Spleen (tissue), 7 donors: ENCODE measurements around the gene PDZD8.

ENCODE experiments used
- POLR2AphosphoS5 ChIP-seq, 3 donors: sonication (generic); formaldehyde crosslinking; IDR thresholded peaks; one replicate each; pipeline ENCODE4 v1.5.1; 2017; ENCODE audit warnings: antibody characterized with exemption in 3 of 3
- TF ChIP-seq, protein P1 (sequence below), 11 experiments: fragments of 200-600 bp in 7 of 11; fragments of 450-650 bp in 4 of 11; sonication (generic) in 4 of 11; IDR thresholded peaks in 8 of 11; conservative IDR thresholded peaks in 3 of 11; 1 replicate in 7 of 11; 2 replicates in 4 of 11; pipeline versions ENCODE4 v1.4.0 to v1.8.0; 2016 to 2021; ENCODE audit warnings: antibody characterized with exemption in 11 of 11, inconsistent platforms in 4 of 11, mild to moderate bottlenecking in 1 of 11
- donor health status: DM: no; HTN: no; CAD: no; lungs with moderate emphysema.
- donor health status: DM: no; HTN: no; CAD: no.
- donor health status: DM: no; HTN: no; CAD: no.

DNA sequence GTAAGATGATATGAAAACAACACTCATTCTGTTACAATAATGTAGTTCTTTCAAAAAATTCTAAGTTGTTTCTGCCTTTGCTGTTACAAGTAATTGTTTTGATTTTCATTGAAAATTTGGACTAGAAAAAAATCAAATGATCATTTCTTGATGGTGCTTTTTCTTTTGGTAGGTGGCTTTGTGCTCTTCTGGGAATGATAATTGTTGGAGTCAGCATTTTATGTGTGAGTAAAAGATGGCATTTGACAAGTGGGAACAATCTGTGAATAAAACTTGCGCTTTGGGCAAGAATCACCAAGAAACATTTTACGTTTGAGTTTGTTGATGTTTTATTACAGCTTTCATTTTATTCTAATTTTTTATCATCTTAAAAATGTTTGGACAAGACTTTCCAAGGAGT, 108.4 kb downstream of the PDZD8 start:
- no peak for TF ChIP-seq POLR2AphosphoS5 (IDR thresholded peaks at IDR 0.05)
- TF ChIP-seq, protein P1, sequence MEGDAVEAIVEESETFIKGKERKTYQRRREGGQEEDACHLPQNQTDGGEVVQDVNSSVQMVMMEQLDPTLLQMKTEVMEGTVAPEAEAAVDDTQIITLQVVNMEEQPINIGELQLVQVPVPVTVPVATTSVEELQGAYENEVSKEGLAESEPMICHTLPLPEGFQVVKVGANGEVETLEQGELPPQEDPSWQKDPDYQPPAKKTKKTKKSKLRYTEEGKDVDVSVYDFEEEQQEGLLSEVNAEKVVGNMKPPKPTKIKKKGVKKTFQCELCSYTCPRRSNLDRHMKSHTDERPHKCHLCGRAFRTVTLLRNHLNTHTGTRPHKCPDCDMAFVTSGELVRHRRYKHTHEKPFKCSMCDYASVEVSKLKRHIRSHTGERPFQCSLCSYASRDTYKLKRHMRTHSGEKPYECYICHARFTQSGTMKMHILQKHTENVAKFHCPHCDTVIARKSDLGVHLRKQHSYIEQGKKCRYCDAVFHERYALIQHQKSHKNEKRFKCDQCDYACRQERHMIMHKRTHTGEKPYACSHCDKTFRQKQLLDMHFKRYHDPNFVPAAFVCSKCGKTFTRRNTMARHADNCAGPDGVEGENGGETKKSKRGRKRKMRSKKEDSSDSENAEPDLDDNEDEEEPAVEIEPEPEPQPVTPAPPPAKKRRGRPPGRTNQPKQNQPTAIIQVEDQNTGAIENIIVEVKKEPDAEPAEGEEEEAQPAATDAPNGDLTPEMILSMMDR (IDR thresholded peaks at IDR 0.05 in 8 of 11, conservative IDR thresholded peaks at IDR 0.05 in 3 of 11) = no peak
